ENCODE results near the gene IDH1.
"Not testable (repeated sequence)": the region's sequence is repeated elsewhere in the genome, so short reads cannot be mapped to it uniquely, and the experiment has no call there.

IDH1 gene

DNA sequence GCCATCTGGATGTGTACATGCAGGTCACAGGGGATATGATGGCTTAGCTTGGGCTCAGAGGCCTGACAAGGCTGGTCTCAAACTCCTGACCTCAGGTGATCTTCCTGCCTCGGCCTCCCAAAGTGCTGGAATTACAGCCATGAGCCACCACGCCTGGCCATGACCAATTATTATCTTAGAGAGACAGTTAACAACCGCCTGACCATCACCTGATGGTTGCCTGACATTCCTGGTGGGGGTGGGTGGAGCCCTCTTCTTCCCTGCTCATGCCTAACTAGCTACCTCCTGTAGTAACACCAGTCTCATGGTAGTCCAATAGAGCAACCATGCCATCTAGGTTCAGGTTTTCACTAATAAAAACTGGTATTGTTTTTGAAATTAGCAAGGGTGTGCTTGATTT, 33.0 kb downstream of the IDH1 start:
- DNase-seq (ENCODE audit: low read depth) = not testable (repeated sequence)

DNA sequence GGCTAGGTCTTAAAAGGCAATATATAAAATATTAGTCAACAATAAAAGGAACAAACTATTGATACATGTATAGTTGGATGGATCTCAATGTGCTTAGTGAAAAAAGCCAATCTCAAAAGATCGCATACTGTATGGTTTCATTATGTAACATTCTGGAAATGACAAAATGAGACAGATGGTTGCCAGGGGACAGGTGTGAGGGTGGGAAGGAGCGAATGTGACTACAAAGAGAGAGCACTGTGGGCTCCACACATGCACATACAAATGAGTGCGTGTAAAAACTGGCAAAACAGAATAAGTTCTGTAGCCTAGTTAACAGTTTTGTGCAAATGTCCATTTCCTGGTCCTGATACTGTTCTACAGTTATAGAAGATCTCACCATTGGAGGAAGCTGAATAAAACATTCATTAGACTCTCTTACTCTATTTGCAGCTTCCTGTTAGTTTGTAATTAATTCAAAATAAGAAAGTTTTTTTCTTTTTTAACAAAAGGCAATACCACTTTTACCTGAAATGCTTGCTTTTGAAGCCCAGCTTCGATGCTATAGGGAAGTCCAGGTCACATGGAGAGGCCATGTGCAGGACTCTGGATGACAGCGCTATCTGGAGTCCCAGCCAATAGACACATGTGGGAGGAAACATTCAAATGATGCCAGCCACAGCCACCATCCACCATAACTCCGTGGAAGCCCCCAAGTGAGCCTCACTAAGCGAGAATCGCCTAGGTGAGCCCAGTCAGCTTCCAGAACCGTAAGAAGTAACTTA, 44.0 kb downstream of the IDH1 start:
- DNase-seq (ENCODE audit: low read depth) = no peak

DNA sequence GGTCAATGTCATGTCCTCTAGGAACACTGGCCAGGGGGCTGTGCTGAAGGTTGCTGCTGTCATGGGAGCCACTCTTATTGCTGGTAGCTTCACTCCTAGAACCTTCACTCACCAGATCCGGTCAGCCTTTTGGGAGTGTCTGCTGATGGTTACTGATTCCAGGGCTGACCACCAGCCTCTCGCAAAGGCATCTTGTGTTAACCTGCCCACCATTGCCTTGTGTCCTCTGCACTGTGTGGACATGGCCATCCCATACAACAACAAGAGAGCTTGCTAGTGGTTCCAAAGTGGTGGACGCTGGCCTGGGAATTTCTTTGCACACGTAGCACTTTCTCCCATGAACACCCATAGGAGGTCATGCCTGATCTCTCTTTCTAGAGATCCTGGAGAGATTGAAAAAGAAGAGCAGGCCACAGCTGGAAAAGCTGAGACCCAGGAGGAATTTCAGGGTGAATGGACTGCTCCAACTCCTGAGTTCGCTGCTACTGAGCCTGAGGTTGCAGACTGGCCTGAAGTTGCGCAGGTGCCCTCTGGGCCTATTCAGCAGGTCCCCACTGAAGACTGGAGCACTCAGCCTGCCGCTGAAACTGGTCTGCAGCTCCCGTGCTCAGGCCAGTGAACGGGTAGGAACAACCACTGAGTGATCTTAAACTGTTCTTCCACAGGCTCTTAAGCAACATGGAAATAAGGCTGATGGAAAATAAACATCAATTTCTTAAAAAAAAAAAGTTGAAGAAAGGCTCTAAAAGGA, 46.4 kb downstream of the IDH1 start:
- DNase-seq (ENCODE audit: low read depth) = no peak

- no peak for DNase-seq (ENCODE audit: low read depth)
Observed at GRCh38 chr2:208207769-208208168, 47.1 kb downstream of the IDH1 start.

DNA sequence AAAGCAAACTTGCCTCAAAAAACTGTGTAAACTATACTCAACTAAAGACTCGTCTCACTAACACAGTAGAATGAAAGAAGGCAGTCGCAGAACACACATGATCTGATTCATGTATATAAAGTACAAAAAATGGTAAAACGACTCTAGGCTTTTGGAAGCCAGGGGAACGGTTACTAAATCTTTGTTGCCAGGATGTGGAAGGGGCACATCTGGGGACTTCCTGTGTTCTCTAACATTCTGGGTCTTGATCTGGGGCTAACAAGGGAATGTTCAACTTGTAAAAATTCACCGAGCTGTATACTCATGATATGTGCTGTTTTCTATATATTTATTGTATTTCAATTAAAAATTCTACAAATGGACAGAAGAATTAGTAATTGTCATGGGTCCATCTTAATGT, 50.7 kb downstream of the IDH1 start:
- no peak for DNase-seq (ENCODE audit: low read depth)

DNA sequence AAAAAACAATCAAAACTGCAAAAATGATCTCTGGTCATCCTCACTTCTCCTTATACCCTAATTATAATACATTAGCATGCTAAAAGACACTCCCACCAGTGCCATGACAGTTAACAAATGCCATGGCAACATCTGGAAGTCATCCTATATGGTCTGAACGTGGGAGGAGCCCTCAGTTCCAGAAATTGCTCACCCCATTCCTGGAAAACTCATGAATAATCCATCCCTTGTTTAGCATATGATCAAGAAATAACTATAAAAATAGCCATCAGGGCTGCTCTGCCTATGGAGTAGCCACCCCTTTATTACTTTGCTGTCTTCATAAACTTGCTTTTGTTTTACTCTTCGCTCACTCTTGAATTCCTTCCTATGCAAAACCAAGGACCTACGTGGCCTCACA, 59.3 kb downstream of the IDH1 start:
- DNase-seq (ENCODE audit: low read depth) = no peak

DNA sequence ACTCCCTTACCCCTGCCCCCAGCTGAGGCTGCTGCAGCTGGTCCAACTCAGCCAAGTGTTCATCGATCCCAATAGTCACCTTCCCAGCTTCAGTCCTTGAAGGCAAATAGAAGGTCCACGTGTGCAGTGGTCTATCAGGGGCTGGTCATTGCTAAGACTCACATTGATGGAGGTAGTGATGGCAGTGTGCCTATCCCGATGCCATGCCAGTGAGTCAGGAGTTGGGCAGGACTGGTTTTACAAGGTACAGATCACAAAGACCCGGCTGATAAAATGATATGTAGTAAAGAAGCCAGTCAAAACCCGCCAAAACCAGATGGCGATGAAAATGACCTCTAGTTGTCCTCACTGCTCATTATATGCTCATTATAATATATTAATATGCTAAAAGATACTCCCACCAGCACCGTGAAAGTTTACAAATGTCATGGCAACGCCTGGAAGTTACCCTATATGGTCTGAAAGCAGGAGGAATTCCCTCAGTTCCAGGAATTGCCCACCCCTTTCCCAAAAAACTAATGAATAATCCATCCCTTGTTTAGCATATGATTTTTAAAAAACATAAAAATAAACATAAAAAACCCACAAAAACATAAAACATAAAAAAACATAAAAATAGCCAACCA, 62.1 kb downstream of the IDH1 start:
- no peak for DNase-seq (ENCODE audit: low read depth)

- DNase-seq (ENCODE audit: low read depth) = no peak
Observed at GRCh38 chr2:208189810-208190503, 64.9 kb downstream of the IDH1 start, which contains the start of gene C2orf80. Gene C2orf80 (minus strand): TSS chr2:208190030. CDS start chr2:208186986, 3,044 bp downstream.

- DNase-seq (ENCODE audit: low read depth) = no peak
Observed at GRCh38 chr2:208189069-208189809, 65.6 kb downstream of the IDH1 start.

GRCh38 chr2:208186893-208187292, 68.0 kb downstream of the IDH1 start:
- DNase-seq (ENCODE audit: low read depth) = no peak

DNA sequence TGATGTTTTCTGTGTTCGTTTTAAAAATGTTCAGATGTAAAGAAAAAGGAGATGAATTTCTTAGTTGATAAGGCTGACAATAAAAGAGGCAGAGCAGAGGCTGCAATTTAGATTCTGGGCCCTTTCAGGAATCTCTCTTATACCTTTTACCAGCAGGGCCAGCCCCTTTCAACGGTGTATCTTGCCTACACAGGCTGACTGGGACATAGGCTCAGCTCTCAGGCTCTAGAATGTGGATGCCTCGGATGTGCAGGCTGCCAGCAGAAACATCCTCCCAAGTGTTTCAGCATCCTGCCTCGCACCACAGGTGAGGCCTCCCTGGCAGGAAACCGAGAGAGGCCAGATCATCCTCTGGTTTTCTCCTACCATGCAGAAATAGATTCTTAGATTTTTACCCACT, 68.4 kb downstream of the IDH1 start:
- DNase-seq (ENCODE audit: low read depth) = no peak

All from iris pigment epithelial cell (primary cell).